HEK293 (cell line): ENCODE measurements around the gene CBX8.

Experiments used
- ZFP69B ChIP-seq: fragments of 450-650 bp; formaldehyde crosslinking; IDR thresholded peaks from 2 replicates; pipeline ENCODE4 v1.5.1; 2016; ENCODE audit warnings: missing biosample characterization, missing genetic modification characterization
- ZNF501 ChIP-seq: fragments of 450-650 bp; formaldehyde crosslinking; IDR thresholded peaks from 2 replicates; pipeline ENCODE4 v1.5.1; 2016; ENCODE audit warnings: missing biosample characterization, missing genetic modification characterization

DNA sequence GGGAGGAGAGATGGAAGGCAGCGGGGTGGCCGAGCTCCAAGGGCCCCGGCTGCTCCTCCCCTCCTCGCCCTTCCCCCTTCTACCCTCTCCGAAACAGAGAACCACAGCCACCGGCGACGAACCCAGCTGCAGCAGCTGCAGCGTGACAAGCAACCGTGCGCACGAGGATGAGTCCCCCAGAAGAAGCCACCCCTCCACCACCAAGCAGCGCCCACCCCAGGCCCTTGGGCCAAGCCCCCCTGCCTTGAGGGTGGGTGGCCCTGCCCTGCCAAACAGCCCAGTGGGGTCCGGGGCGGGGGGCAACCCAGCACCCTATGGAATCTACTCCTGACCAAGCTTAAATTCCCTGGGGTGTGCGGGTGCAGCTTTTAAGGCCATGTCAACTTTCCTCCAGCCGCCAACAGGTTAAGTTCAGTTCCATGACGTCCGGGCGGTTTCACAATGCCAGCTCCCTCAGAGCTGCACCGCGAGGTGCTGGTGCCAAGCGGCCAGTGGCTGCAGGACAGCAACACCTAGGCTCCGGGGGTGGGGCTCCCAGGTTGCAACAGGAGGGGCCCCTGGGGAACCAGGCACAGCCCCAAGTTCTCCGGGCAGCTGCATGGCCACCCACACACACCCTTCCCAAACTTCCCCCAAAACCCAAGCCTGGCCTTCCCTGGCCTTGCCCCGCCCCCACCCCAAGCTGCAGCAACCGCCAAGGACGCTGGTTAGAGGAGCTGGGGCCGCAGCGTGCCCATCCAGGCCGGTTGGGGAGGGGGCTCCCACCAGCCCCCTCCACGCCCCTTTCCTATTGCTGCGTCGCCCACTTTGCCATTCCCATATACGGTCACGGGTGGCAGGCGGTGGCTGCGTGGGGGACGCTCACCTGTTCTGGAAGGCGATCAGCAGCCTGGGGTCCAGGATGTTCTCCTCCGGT, 40.4 kb upstream of the CBX8 start:
- TF ChIP-seq ZFP69B (no peak), ZNF501 (tag by site-specific recombination) (no peak)
